HUES6 (cell line): ENCODE data around the gene ITGA11.

Source experiments
- H3K27ac ChIP-seq: 2 replicates; pipeline ENCODE4 v1.7.0; 2013; ENCODE audit warnings: low read depth, mild to moderate bottlenecking, low read length, inconsistent platforms
- H3K27me3 ChIP-seq: 2 replicates; pipeline ENCODE4 v1.6.1; 2013; ENCODE audit warnings: low read length; ENCODE audit not compliant: control insufficient read depth, insufficient read depth
- H3K36me3 ChIP-seq: 2 replicates; pipeline ENCODE4 v1.6.1; 2013; ENCODE audit warnings: low read length; ENCODE audit not compliant: control insufficient read depth, insufficient read depth
- H3K4me1 ChIP-seq: 2 replicates; pipeline ENCODE4 v1.6.1; 2013; ENCODE audit warnings: low read length; ENCODE audit not compliant: control insufficient read depth, insufficient read depth
- H3K4me3 ChIP-seq: 2 replicates; pipeline ENCODE4 v1.5.1; 2013; ENCODE audit warnings: low read depth, low read length
- H3K9ac ChIP-seq: one replicate; pipeline ENCODE4 v1.6.1; 2013; ENCODE audit warnings: mild to moderate bottlenecking, low read length
- H3K9me3 ChIP-seq: 2 replicates; pipeline ENCODE4 v1.6.1; 2013; ENCODE audit warnings: low read depth, low read length; ENCODE audit not compliant: control insufficient read depth, insufficient read depth

The ITGA11 gene

DNA sequence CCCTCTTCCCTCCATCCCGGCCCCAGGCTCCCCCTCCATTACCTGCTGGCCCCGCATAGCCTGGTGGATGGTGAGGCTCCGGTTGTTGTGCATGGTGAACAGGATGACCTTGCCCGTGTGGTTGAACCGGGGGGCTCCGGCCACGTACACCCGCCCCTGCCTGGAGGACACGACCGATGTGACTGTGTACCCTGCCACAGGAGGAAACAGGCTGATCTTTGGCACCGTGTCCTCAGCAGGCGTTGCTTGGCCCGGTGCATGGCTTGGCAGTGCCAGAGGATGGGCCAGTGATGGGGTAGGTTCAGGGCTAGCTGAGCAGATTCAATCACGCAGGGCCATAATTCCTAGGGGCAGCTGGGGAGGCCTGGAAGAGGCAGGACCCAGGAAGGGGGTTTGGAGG lies 96.3 kb downstream of the ITGA11 start:
- Histone ChIP-seq H3K9ac (no peak overlapping the region), H3K9me3 (no peaks in the 10 kb centered on the region), H3K27me3 (no peaks in the 10 kb centered on the region), H3K4me1 (peaks cover 8% of the 10 kb centered on the region), H3K4me3 (no peak overlapping the region), H3K36me3 (no peaks in the 10 kb centered on the region), H3K27ac (no peak overlapping the region)

DNA sequence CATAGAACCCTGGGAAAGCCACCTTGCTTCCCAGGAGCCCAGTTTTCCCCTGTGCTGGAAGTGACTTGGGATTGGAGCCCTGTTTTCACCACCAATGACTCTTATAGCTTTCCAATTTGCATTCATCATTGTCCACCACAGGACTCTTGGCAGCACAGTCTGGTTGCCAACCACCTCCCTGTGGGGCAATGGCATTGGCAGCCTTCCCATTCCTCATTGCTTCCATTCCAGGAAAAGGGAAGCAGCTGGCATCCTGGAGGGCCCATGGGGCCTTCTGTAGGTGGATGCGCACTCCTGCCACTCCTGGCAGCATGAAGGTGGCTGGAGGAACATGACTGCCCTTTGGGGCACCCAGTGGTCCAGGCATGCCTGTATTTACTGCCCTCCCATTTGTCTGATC lies 96.7 kb downstream of the ITGA11 start:
- H3K27me3 ChIP-seq = no peaks in the 10 kb centered on the region
- no peak overlapping the region for H3K27ac ChIP-seq
- H3K9me3 ChIP-seq = no peaks in the 10 kb centered on the region
- no peak overlapping the region for H3K4me3 ChIP-seq
- no peak overlapping the region for H3K9ac ChIP-seq
- no peaks in the 10 kb centered on the region for H3K36me3 ChIP-seq
- peaks cover 12% of the 10 kb centered on the region for H3K4me1 ChIP-seq

DNA sequence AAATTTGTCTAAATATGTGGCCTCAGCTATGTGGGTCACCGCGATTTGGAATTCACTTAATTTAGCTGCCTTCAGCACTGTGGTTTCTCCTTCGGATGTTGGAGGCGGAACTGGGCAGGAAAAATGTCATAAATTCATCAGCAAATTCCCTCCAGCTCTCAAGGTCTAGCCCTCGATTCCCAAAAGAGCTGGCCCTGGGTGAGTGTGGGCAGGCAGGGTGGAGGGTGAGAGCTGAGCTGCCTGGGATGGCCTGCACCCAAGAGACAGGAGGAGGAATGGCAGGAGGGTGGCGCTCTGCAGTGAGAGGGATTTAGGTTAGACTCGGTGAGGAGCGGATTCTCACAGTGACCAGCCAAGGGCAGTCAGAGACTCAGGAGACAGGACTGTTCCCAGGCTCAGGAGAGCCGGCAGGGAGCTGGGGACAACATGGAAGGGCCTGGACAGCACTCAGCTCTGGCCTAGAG lies 97.3 kb downstream of the ITGA11 start:
- no peak overlapping the region for H3K4me3 ChIP-seq
- H3K27ac ChIP-seq = no peak overlapping the region
- peaks cover 17% of the 10 kb centered on the region for H3K4me1 ChIP-seq
- H3K9me3 ChIP-seq = no peaks in the 10 kb centered on the region
- H3K36me3 ChIP-seq = no peaks in the 10 kb centered on the region
- no peaks in the 10 kb centered on the region for H3K27me3 ChIP-seq
- no peak overlapping the region for H3K9ac ChIP-seq

DNA sequence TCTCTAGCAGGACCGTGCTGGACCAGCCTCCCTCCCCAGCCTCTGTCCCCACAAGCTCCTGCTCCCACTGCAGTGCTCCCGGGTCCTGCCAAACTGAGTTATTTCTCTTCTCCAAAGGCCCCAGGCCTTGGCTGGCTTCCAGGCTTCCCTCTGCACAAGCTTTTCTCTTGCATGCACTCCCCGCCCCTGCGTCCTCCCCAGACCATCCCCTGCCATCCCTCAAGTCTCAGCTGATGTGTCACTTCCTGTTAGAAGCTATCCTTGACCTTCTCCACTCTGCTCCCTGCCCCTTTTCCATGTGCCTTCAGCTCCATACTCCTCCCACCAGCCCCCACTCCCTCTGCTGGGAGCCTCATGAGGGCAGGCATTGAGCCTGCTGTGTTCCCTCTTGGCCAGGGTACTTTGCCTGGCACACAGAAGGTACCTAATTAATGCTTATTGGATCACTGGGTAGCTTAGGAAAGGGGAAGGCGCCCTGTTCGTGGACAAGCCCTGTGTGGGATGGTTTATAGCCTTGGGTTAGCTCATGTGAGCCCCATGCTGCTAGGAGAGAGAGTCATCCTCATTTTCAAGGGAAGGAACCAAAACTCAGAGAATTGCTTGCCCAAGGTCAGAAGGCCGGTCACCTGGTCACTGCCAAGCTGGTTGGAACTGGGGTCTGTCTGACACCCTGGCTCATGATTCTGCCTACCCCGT lies 98.0 kb downstream of the ITGA11 start:
- no peak overlapping the region for H3K9ac ChIP-seq
- H3K27ac ChIP-seq = no peak overlapping the region
- no peak overlapping the region for H3K4me3 ChIP-seq
- H3K9me3 ChIP-seq = no peaks in the 10 kb centered on the region
- no peaks in the 10 kb centered on the region for H3K36me3 ChIP-seq
- H3K27me3 ChIP-seq = no peaks in the 10 kb centered on the region
- peaks cover 19% of the 10 kb centered on the region for H3K4me1 ChIP-seq

DNA sequence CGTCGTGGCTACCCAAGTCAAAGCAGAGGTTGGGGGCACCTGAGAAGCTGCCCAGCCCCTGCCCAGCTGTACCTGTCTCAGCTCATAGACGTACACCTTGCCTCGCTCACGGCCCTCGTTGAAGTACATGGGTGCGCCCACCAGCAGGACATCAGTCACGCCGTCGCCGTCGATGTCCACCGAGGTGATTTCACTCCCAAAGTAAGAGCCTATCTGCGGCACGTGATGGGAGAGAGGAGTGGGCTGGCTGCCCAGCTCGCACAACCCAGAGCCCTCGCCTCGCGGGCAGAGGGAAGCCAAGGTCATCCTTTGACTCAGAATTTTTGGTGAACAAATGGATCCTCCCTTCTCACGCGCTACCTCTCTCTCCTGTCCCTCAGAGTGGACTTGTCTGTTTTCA lies 99.7 kb downstream of the ITGA11 start:
- no peak overlapping the region for H3K27ac ChIP-seq
- peaks cover 19% of the 10 kb centered on the region for H3K4me1 ChIP-seq
- no peaks in the 10 kb centered on the region for H3K9me3 ChIP-seq
- H3K4me3 ChIP-seq = no peak overlapping the region
- H3K9ac ChIP-seq = no peak overlapping the region
- no peaks in the 10 kb centered on the region for H3K36me3 ChIP-seq
- no peaks in the 10 kb centered on the region for H3K27me3 ChIP-seq

DNA sequence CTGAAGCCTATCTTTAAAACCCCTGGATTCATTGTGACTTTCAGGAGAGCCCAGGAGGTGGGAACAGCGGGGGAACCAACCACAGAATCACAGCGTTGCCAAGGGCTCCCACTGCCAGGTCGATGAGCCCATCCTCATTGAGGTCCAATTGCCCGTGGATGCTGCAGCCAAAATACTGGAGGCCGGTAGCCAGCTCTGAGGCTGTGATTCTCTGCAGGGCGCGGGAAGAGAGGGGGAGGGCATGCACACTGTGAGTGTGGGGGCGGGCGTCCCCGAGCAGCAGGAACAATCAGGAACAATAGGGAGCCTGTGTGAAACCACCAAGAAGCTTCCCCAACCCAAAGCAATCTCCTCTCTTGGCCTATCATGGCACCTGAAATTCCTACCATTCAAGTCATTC lies 101.1 kb downstream of the ITGA11 start:
- Histone ChIP-seq H3K9me3 (no peaks in the 10 kb centered on the region), H3K36me3 (no peaks in the 10 kb centered on the region), H3K4me3 (no peak overlapping the region), H3K27ac (no peak overlapping the region), H3K27me3 (no peaks in the 10 kb centered on the region), H3K4me1 (peaks cover 28% of the 10 kb centered on the region), H3K9ac (no peak overlapping the region)

DNA sequence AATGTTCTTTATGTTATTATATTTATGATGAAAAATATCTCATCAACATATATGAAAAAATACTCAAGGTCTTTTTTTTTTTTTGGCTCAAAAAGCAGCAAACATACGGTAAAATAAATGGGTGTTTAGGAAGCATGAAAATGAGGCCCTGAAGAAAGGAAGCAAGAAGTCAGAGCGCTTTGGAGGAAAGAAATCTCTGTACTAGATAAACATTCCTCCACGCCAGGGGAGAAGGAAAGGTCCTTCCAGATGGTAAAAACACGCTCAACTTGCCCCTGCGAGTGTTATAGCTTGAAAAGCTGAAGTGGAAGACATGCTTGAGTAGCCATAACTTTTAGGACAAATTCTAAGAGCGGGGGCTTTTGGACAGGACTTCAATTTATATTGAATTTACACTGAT lies 101.5 kb downstream of the ITGA11 start:
- H3K27ac ChIP-seq = no peak overlapping the region
- no peaks in the 10 kb centered on the region for H3K9me3 ChIP-seq
- no peaks in the 10 kb centered on the region for H3K27me3 ChIP-seq
- no peak overlapping the region for H3K9ac ChIP-seq
- no peaks in the 10 kb centered on the region for H3K36me3 ChIP-seq
- no peak overlapping the region for H3K4me3 ChIP-seq
- H3K4me1 ChIP-seq = peaks cover 28% of the 10 kb centered on the region

DNA sequence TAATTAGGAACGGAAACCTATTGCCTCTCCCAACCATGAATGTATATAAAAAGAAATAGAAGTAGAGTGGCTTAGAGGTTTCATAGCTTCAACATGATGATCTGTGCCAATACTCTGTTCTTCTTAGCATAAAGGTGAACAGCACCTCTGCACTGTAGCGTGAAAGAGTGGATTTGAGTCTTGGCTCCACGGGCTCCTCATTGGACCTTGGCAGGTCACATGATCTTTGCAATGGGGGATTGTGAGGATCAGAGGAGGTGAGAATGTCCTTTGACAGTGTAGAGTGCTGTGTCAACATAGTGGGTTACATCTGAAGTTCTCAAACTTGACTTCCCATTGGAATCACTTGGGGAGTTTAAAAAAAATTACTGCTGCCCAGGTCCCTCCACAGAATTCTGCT lies 103.0 kb downstream of the ITGA11 start:
- H3K36me3 ChIP-seq = no peaks in the 10 kb centered on the region
- no peak overlapping the region for H3K27ac ChIP-seq
- peaks cover 28% of the 10 kb centered on the region for H3K4me1 ChIP-seq
- H3K9me3 ChIP-seq = no peaks in the 10 kb centered on the region
- H3K4me3 ChIP-seq = no peak overlapping the region
- no peaks in the 10 kb centered on the region for H3K27me3 ChIP-seq
- no peak overlapping the region for H3K9ac ChIP-seq

DNA sequence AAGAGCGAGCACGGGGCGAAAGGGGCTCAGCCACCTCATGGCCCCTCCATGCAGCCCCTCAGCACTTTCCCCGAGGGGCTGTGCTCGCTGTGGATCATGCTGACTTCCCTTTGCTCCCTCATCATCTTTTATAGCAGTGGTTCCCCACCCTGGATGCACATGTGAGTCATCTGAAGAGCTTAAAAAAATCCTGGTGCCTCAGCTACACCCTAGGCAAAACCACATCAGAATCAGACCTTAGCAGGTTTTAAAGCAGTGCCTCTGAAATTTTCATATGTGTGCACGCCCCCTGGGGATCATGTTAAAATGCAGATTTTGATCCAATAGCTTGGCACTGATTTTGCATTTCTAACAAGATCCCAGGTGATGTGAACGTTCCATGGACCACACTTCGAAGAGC lies 103.5 kb downstream of the ITGA11 start:
- H3K4me3 ChIP-seq = no peak overlapping the region
- H3K4me1 ChIP-seq = peaks cover 28% of the 10 kb centered on the region
- H3K36me3 ChIP-seq = no peaks in the 10 kb centered on the region
- H3K27ac ChIP-seq = no peak overlapping the region
- no peaks in the 10 kb centered on the region for H3K9me3 ChIP-seq
- H3K27me3 ChIP-seq = no peaks in the 10 kb centered on the region
- no peak overlapping the region for H3K9ac ChIP-seq

DNA sequence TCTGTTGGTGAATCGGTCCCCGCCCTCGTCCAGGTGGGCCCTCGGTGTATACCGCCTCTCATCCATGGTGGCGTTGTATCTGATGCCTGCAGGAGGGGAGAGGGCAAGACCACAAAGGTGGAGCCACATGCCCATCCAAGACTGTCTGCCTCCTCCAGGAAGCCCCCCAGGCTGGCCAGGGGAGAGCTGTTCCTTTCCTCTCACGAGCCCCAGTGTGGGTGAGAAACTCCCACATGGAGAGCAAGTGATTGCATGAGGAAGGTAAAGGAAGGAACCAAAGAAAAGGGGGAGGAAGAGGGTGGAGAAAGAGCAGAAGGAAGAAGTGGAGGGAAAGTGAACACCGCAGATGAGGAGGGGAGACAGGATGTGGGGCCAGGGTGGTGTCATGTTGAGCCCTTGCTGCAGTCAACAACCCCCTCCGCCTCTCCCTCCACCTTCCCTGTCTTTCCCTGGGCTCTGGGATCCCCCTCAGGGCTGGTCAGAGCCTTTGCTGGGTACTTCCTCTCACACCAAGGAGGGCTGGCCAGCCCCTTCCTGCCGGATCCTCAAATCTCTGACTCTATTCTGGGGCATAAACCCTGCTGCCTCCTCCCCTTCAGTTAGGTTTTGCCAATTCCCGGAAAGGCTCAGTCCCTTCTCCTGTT lies 105.1 kb downstream of the ITGA11 start:
- Histone ChIP-seq H3K36me3 (no peaks in the 10 kb centered on the region), H3K27ac (no peak overlapping the region), H3K4me3 (no peak overlapping the region), H3K4me1 (peaks cover 28% of the 10 kb centered on the region), H3K9ac (no peak overlapping the region), H3K9me3 (no peaks in the 10 kb centered on the region), H3K27me3 (no peaks in the 10 kb centered on the region)

DNA sequence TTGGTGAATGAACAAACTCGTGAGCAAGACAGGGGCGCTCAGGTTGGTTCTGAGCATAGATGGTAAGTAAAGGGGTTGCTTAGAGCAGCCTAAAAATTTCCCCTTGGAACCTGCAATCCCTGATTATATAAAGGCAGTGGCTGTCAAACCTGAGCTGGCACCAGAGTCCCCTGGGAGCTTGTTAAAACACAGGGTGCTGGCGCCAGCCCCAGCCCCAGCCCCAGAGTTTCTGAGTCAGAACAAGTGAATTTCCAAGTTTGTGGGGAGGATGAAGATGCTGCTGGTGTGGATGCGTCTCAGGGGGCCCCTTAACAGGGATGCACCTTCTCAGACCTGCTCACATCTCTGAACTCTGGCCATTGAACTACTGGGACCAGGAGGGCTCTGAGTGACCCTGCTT lies 106.2 kb downstream of the ITGA11 start:
- H3K36me3 ChIP-seq = no peaks in the 10 kb centered on the region
- H3K9ac ChIP-seq = no peak overlapping the region
- H3K27me3 ChIP-seq = no peaks in the 10 kb centered on the region
- H3K4me1 ChIP-seq = peaks cover 21% of the 10 kb centered on the region
- H3K27ac ChIP-seq = no peak overlapping the region
- no peaks in the 10 kb centered on the region for H3K9me3 ChIP-seq
- no peak overlapping the region for H3K4me3 ChIP-seq
